Esophagus squamous epithelium (tissue), 4 donors: ENCODE measurements around the gene FAM228B.

Source experiments
- CTCF ChIP-seq, 6 experiments: fragments of 450-650 bp in 4 of 6; fragments of 200-600 bp in 2 of 6; sonication (generic) in 2 of 6; IDR thresholded peaks; one replicate each; pipeline ENCODE4 v1.5.1; 2016 to 2019; ENCODE audit warnings: antibody characterized with exemption in 6 of 6, mild to moderate bottlenecking in 4 of 6, moderate library complexity in 4 of 6
- POLR2A ChIP-seq, 4 donors: fragments of 450-650 bp; IDR thresholded peaks; one replicate each; pipeline ENCODE4 v1.6.1; 2017; ENCODE audit warnings: antibody characterized with exemption in 4 of 4, mild to moderate bottlenecking in 4 of 4, moderate library complexity in 3 of 4

GRCh38 chr2:24164416-24164973 is 41.2 kb downstream of the FAM228B start:
- TF ChIP-seq CTCF (IDR thresholded peaks at IDR 0.05) (peak; percentile 22 to 96 (median 50)), POLR2A (IDR thresholded peaks at IDR 0.05) (no peak)
